Measurements from ENCODE around the gene PTPRD. TPM values are rescaled to one million over a fixed set of nuclear protein-coding genes. Genes with fewer than 3 reads are reported as not detected.

The PTPRD gene
- total RNA-seq, 1 donor from 2014 or later: 532 TPM

DNA sequence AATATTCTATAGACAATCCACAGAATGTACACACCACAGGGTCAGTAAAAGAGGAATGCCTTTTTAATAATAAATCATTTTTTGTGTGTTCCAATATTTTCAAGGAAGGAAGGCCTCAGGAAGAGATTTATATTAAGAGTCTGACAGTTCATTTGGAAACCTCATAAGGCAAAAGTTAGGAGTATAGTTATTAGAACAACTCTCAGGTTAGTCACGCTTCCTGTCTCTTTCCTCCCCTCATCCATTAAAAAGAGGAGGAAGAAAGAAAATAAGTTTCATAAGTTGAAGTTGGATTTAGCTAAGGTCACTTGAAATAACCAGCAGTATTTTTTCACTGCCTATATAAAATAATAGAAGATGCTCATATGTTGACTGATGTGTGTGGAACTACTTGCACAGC lies 863.2 kb downstream of the PTPRD start:
- H3K9me3 Mint-ChIP-seq (ENCODE audit: unreplicated experiment): no peaks in the 10 kb centered on the region
- no peaks in the 10 kb centered on the region for H3K4me1 Mint-ChIP-seq (ENCODE audit: low read depth, unreplicated experiment)
- DNase-seq: no peak
- TF ChIP-seq, protein P1, sequence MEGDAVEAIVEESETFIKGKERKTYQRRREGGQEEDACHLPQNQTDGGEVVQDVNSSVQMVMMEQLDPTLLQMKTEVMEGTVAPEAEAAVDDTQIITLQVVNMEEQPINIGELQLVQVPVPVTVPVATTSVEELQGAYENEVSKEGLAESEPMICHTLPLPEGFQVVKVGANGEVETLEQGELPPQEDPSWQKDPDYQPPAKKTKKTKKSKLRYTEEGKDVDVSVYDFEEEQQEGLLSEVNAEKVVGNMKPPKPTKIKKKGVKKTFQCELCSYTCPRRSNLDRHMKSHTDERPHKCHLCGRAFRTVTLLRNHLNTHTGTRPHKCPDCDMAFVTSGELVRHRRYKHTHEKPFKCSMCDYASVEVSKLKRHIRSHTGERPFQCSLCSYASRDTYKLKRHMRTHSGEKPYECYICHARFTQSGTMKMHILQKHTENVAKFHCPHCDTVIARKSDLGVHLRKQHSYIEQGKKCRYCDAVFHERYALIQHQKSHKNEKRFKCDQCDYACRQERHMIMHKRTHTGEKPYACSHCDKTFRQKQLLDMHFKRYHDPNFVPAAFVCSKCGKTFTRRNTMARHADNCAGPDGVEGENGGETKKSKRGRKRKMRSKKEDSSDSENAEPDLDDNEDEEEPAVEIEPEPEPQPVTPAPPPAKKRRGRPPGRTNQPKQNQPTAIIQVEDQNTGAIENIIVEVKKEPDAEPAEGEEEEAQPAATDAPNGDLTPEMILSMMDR (IDR thresholded peaks at IDR 0.05; ENCODE audit: partially characterized antibody, unreplicated experiment): no peak
- H3K27me3 Mint-ChIP-seq (ENCODE audit: unreplicated experiment): no peaks in the 10 kb centered on the region
- no peaks in the 10 kb centered on the region for H3K36me3 Mint-ChIP-seq (ENCODE audit: unreplicated experiment)
- no peak overlapping the region for H3K27ac Mint-ChIP-seq (ENCODE audit: unreplicated experiment)
- no peak overlapping the region for H3K4me3 Mint-ChIP-seq (ENCODE audit: unreplicated experiment)

DNA sequence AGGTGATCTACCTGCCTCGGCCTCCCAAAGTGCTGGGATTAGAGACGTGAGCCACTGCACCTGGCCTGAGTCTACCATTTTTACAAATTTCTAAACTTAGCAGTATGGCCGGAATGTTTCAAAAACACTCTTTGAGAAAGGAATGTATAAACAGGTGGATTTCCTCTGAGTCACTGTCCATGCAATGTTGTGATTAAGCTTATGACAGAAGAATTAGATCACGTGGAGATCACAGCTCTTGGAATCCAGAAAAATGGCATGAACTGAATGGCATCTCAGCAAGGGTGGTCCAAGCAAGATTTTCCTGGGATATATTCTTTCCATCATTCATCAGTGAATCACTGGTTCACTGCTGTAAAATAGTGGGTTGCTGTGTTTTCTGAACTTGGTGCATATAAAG lies 865.0 kb downstream of the PTPRD start:
- H3K9me3 Mint-ChIP-seq (ENCODE audit: unreplicated experiment): no peaks in the 10 kb centered on the region
- TF ChIP-seq, protein P1 (IDR thresholded peaks at IDR 0.05; ENCODE audit: partially characterized antibody, unreplicated experiment): no peak
- no peaks in the 10 kb centered on the region for H3K4me1 Mint-ChIP-seq (ENCODE audit: low read depth, unreplicated experiment)
- H3K4me3 Mint-ChIP-seq (ENCODE audit: unreplicated experiment): no peak overlapping the region
- no peaks in the 10 kb centered on the region for H3K27me3 Mint-ChIP-seq (ENCODE audit: unreplicated experiment)
- no peak overlapping the region for H3K27ac Mint-ChIP-seq (ENCODE audit: unreplicated experiment)
- H3K36me3 Mint-ChIP-seq (ENCODE audit: unreplicated experiment): no peaks in the 10 kb centered on the region
- no peak for DNase-seq

DNA sequence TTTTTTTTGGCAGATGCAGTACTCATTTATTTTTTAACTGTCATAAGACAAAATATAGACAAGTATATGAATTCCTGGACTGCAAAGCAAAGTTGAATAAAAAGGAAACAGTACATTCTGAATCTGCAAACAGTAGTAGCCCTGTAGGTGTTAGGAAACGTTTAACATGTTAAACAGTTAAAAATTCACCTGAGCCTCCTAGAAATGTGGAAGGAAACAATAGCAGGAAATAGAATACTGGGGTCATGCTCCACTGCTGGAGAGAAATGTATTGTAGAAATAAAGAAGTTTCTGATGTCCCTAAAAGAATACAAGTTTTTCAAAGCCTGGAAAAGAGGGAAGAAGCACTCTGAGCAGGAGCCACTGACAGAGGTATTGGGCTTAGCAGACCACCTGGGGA lies 866.0 kb downstream of the PTPRD start:
- no peak overlapping the region for H3K4me3 Mint-ChIP-seq (ENCODE audit: unreplicated experiment)
- H3K4me1 Mint-ChIP-seq (ENCODE audit: low read depth, unreplicated experiment): no peaks in the 10 kb centered on the region
- no peaks in the 10 kb centered on the region for H3K36me3 Mint-ChIP-seq (ENCODE audit: unreplicated experiment)
- H3K27ac Mint-ChIP-seq (ENCODE audit: unreplicated experiment): no peak overlapping the region
- H3K9me3 Mint-ChIP-seq (ENCODE audit: unreplicated experiment): no peaks in the 10 kb centered on the region
- DNase-seq: no peak
- TF ChIP-seq, protein P1 (IDR thresholded peaks at IDR 0.05; ENCODE audit: partially characterized antibody, unreplicated experiment): no peak
- no peaks in the 10 kb centered on the region for H3K27me3 Mint-ChIP-seq (ENCODE audit: unreplicated experiment)

DNA sequence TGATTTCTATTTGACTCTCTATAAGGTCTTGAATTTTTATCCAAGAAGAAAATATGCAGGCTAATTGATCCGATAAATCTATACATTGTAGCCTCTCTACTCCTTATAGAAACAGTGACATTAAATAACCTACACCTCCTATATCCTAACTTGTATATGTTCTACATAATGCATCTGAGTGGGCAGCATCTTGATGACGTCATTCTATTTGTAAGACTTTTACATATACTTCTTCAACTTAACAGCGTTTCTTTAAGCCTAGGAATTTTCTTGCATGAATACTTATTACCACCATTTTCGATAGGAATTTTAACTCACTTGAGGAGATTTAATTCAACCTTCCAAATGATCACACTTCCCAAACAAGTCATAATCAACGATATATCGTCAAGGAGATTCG lies 869.0 kb downstream of the PTPRD start:
- no peaks in the 10 kb centered on the region for H3K9me3 Mint-ChIP-seq (ENCODE audit: unreplicated experiment)

DNA sequence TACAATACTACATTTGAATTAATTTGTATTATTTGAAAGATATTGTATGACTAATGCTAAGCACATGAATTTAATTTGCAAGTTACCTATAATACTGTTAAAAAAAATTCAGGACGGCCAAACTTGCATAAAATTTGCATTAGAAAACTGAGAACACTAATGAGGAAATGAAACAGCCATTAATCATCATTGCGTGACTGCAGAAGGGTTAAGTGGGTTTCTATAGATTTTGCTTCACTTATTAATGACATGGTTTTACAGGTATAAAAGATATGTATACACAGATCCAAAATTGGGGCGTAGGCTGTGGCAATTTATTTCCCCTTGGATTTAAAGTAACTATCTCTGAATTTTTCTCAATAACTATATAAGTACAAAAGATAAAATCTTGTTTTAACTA lies 882.6 kb downstream of the PTPRD start:
- H3K27me3 Mint-ChIP-seq (ENCODE audit: unreplicated experiment): no peaks in the 10 kb centered on the region
- DNase-seq: no peak
- no peak overlapping the region for H3K27ac Mint-ChIP-seq (ENCODE audit: unreplicated experiment)
- TF ChIP-seq, protein P1 (IDR thresholded peaks at IDR 0.05; ENCODE audit: partially characterized antibody, unreplicated experiment): no peak
- H3K36me3 Mint-ChIP-seq (ENCODE audit: unreplicated experiment): no peaks in the 10 kb centered on the region
- H3K9me3 Mint-ChIP-seq (ENCODE audit: unreplicated experiment): no peaks in the 10 kb centered on the region
- H3K4me3 Mint-ChIP-seq (ENCODE audit: unreplicated experiment): no peak overlapping the region
- H3K4me1 Mint-ChIP-seq (ENCODE audit: low read depth, unreplicated experiment): no peaks in the 10 kb centered on the region

More for the DNA sequence above, 869.0 kb downstream of the PTPRD start:
- Mint-ChIP-seq H3K27me3 (ENCODE audit: unreplicated experiment) (no peaks in the 10 kb centered on the region), H3K36me3 (ENCODE audit: unreplicated experiment) (no peaks in the 10 kb centered on the region), H3K4me1 (ENCODE audit: low read depth, unreplicated experiment) (no peaks in the 10 kb centered on the region), H3K27ac (ENCODE audit: unreplicated experiment) (no peak overlapping the region), H3K4me3 (ENCODE audit: unreplicated experiment) (no peak overlapping the region)
- no peak for DNase-seq
- TF ChIP-seq, protein P1 (IDR thresholded peaks at IDR 0.05; ENCODE audit: partially characterized antibody, unreplicated experiment): no peak
